ENCODE measurements around the gene SHISAL2B.

The SHISAL2B gene

GRCh38 chr5:64667068-64667467 lies 23.2 kb upstream of the SHISAL2B start:
- no peak overlapping the region for H3K4me3 ChIP-seq (ENCODE audit: low read depth, low read length)
- DNase-seq (ENCODE audit: low read depth), result no peak
- no peak for TF ChIP-seq POLR2A (IDR thresholded peaks at IDR 0.05; ENCODE audit: extremely low read depth, insufficient read length)
- TF ChIP-seq MYC (IDR thresholded peaks at IDR 0.05; ENCODE audit: low read depth, low read length), result no peak
- no peak for TF ChIP-seq CTCF (IDR thresholded peaks at IDR 0.05; ENCODE audit: low read depth, low read length)
- no peak for TF ChIP-seq MAX (IDR thresholded peaks at IDR 0.05; ENCODE audit: low read depth, low read length)

DNA sequence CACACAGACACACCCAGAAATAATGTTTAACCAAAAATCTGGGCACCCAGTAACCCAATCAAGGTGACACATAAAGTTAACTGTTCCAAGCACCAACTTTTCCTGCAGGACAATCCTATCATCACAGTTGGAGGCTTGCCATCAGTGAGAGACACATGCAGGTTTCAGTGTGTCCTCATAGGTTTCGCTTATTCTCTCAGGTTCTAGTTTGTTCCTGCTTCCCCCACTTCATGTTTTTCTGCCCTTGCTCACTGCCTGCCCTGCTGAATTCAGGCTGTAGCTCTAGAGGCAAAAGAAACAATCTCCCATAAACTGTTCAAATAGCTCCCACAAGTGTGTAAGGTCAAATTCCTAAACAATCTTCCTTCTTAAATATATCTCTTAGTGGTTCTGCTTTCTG lies 20.0 kb upstream of the SHISAL2B start:
- DNase-seq (ENCODE audit: low read depth), result no peak
- no peak overlapping the region for H3K4me3 ChIP-seq (ENCODE audit: low read depth, low read length)
- TF ChIP-seq POLR2A (IDR thresholded peaks at IDR 0.05; ENCODE audit: extremely low read depth, insufficient read length), result no peak
- TF ChIP-seq MAX (IDR thresholded peaks at IDR 0.05; ENCODE audit: low read depth, low read length), result no peak
- no peak for TF ChIP-seq CTCF (IDR thresholded peaks at IDR 0.05; ENCODE audit: low read depth, low read length)
- TF ChIP-seq MYC (IDR thresholded peaks at IDR 0.05; ENCODE audit: low read depth, low read length), result no peak

DNA sequence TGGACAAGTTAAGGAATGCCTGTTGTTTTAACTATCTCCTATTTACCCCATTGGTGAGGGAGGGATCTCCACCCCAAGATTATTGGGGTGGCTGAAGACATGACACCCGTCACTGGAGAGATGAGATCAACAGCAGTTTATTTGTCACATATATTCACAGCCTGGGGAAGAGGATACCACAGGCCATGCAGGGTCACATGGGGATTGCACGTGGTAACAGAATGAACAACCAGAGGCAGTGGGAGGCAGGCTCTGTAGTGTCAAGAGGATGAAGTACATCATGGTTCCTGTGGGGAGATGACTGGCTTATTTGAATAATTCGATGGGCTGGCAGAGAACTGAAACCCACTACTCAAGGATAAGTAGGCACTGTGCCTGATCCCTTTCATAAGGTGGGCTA lies 18.6 kb upstream of the SHISAL2B start:
- no peak for TF ChIP-seq MYC (IDR thresholded peaks at IDR 0.05; ENCODE audit: low read depth, low read length)
- no peak for TF ChIP-seq CTCF (IDR thresholded peaks at IDR 0.05; ENCODE audit: low read depth, low read length)
- TF ChIP-seq POLR2A (IDR thresholded peaks at IDR 0.05; ENCODE audit: extremely low read depth, insufficient read length), result no peak
- no peak for TF ChIP-seq MAX (IDR thresholded peaks at IDR 0.05; ENCODE audit: low read depth, low read length)
- H3K4me3 ChIP-seq (ENCODE audit: low read depth, low read length), result no peak overlapping the region
- no peak for DNase-seq (ENCODE audit: low read depth)

DNA sequence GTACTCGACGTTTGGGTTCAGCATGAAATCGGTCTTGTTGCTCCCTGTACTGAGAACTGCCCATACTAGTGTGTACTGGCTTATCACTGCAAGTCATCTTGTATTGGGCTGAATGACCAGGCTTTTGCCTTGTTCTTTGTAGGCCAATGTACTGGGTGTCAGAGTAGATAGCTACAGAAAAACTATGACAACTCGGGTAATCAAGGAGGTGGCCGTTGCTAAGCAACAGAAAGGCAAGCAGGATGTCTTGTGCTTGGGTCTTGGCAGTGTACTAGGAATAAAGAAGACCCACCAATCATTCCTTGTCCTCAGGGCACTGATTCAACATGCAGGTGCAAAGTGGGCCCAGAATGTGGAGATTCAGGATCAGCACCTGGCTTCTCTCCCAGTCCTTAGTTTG lies 11.9 kb upstream of the SHISAL2B start:
- no peak overlapping the region for H3K4me3 ChIP-seq (ENCODE audit: low read depth, low read length)
- no peak for DNase-seq (ENCODE audit: low read depth)
- TF ChIP-seq CTCF (IDR thresholded peaks at IDR 0.05; ENCODE audit: low read depth, low read length) (no peak), MAX (IDR thresholded peaks at IDR 0.05; ENCODE audit: low read depth, low read length) (no peak), POLR2A (IDR thresholded peaks at IDR 0.05; ENCODE audit: extremely low read depth, insufficient read length) (no peak), MYC (IDR thresholded peaks at IDR 0.05; ENCODE audit: low read depth, low read length) (no peak)

GRCh38 chr5:64680289-64680688 lies 10.0 kb upstream of the SHISAL2B start:
- no peak for TF ChIP-seq POLR2A (IDR thresholded peaks at IDR 0.05; ENCODE audit: extremely low read depth, insufficient read length)
- TF ChIP-seq CTCF (IDR thresholded peaks at IDR 0.05; ENCODE audit: low read depth, low read length), result no peak
- TF ChIP-seq MYC (IDR thresholded peaks at IDR 0.05; ENCODE audit: low read depth, low read length), result no peak
- no peak for TF ChIP-seq MAX (IDR thresholded peaks at IDR 0.05; ENCODE audit: low read depth, low read length)
- peak; percentile 2 for DNase-seq (ENCODE audit: low read depth)
- no peak overlapping the region for H3K4me3 ChIP-seq (ENCODE audit: low read depth, low read length)

GRCh38 chr5:64682608-64683007 lies 7.7 kb upstream of the SHISAL2B start:
- peak; percentile 8 for DNase-seq (ENCODE audit: low read depth)
- no peak overlapping the region for H3K4me3 ChIP-seq (ENCODE audit: low read depth, low read length)
- TF ChIP-seq POLR2A (IDR thresholded peaks at IDR 0.05; ENCODE audit: extremely low read depth, insufficient read length), result no peak
- no peak for TF ChIP-seq MYC (IDR thresholded peaks at IDR 0.05; ENCODE audit: low read depth, low read length)
- no peak for TF ChIP-seq MAX (IDR thresholded peaks at IDR 0.05; ENCODE audit: low read depth, low read length)
- no peak for TF ChIP-seq CTCF (IDR thresholded peaks at IDR 0.05; ENCODE audit: low read depth, low read length)
